ENCODE results near the gene SERPIND1. TPM values are rescaled to one million over a fixed set of nuclear protein-coding genes. Genes with fewer than 3 reads are reported as not detected.

Gene SERPIND1
- total RNA-seq, 2 donors from 2014 or later, result not detected

- DNase-seq (no peak), ATAC-seq (replicated peaks in 1 of 2) (no peak)
- Mint-ChIP-seq H3K27me3 (ENCODE audit: low read depth) (no peaks in the 10 kb centered on the region), H3K4me1 (ENCODE audit: low read depth) (no peaks in the 10 kb centered on the region), H3K36me3 (ENCODE audit: insufficient read depth in 2 of 2) (peaks cover 0 to 2% of the 10 kb centered on the region in 2 donors), H3K9me3 (no peaks in the 10 kb centered on the region), H3K4me3 (no peak overlapping the region), H3K27ac (peak overlapping the region; percentile 55)
Observed at GRCh38 chr22:20794650-20795413, 20.9 kb downstream of the SERPIND1 start.

DNA sequence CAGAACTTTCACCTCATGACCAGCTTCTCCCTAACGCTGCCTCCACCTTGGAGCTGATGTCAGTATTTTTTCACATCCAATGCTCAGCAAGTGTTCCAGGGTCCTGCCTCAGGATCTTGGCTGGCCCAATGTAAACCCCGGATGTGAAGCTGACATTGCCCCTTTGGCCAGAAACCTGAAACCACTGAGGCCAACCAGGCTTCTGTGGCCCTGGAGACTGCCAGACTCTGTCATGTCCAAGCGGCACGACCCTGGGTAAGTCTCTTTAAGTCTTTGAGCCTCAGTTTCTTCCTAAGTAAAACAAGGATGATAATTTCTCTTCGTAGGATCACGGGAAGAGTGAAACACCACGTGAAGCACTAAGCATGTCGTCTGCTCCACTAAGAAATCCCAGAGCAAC is 22.8 kb downstream of the SERPIND1 start:
- Mint-ChIP-seq H3K36me3 (ENCODE audit: insufficient read depth in 2 of 2) (peaks cover 0 to 3% of the 10 kb centered on the region in 2 donors), H3K9me3 (no peaks in the 10 kb centered on the region), H3K27ac (no peak overlapping the region)

GRCh38 chr22:20798218-20798617 is 24.3 kb downstream of the SERPIND1 start:
- DNase-seq (no peak), ATAC-seq (replicated peaks in 1 of 2) (no peak)
- Mint-ChIP-seq H3K27ac (no peak overlapping the region), H3K4me1 (ENCODE audit: low read depth) (no peaks in the 10 kb centered on the region), H3K4me3 (no peak overlapping the region), H3K9me3 (no peaks in the 10 kb centered on the region), H3K36me3 (ENCODE audit: insufficient read depth in 2 of 2) (peaks cover 0 to 8% of the 10 kb centered on the region in 2 donors), H3K27me3 (ENCODE audit: low read depth) (no peaks in the 10 kb centered on the region)

More for the DNA sequence above, 22.8 kb downstream of the SERPIND1 start:
- DNase-seq (no peak), ATAC-seq (replicated peaks in 1 of 2) (no peak)
- Mint-ChIP-seq H3K4me1 (ENCODE audit: low read depth) (no peaks in the 10 kb centered on the region), H3K4me3 (no peak overlapping the region), H3K27me3 (ENCODE audit: low read depth) (no peaks in the 10 kb centered on the region)

DNA sequence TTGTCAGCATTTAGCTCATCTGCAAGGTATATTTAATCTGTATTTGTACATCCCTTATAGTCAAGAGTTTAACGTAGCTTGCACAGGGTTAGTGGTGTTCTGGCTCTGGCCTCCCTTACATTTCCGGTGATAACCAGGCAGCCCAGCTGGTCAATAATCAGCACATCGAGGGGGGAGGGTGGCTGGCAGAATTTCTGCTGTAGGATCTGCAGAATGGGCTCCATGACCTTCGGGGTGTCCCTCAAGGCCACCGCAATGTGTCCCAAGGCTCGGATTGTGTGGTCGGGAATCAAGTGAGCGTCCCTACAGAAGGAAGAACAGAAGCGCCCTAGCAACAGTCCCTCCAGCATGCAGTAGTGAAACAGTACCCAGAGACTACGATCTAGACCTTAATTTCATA is 25.1 kb downstream of the SERPIND1 start:
- peaks cover 0 to 10% of the 10 kb centered on the region in 2 donors for H3K36me3 Mint-ChIP-seq (ENCODE audit: insufficient read depth in 2 of 2)

DNA sequence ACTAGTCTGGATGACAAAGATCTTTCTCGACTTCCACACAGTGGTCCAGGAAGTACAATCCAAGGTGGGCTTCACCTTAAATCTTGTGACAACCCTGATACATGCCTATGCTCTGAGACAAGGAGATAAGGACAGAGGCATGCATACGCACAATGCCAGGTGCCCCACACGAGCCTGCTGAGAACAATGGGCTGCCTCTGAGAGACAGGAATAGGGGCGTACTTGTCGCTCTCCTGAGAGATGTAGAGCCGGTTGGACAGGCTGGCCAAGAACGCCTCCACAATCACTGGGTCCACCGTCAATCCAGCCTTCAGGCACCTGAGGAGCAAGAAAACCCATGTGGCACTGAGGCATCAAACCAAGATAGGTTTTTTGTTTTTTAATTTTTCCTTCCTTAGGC is 25.5 kb downstream of the SERPIND1 start:
- DNase-seq, result no peak
- H3K9me3 Mint-ChIP-seq, result no peaks in the 10 kb centered on the region
- no peaks in the 10 kb centered on the region for H3K4me1 Mint-ChIP-seq (ENCODE audit: low read depth)
- H3K27me3 Mint-ChIP-seq (ENCODE audit: low read depth), result no peaks in the 10 kb centered on the region
- H3K36me3 Mint-ChIP-seq (ENCODE audit: insufficient read depth in 2 of 2), result peaks cover 0 to 14% of the 10 kb centered on the region in 2 donors
- H3K4me3 Mint-ChIP-seq, result no peak overlapping the region
- ATAC-seq (replicated peaks in 1 of 2), result no peak
- H3K27ac Mint-ChIP-seq, result no peak overlapping the region

More for the DNA sequence above, 25.1 kb downstream of the SERPIND1 start:
- H3K27me3 Mint-ChIP-seq (ENCODE audit: low read depth), result no peaks in the 10 kb centered on the region
- no peak overlapping the region for H3K4me3 Mint-ChIP-seq
- no peak overlapping the region for H3K27ac Mint-ChIP-seq
- H3K9me3 Mint-ChIP-seq, result no peaks in the 10 kb centered on the region
- ATAC-seq (replicated peaks in 1 of 2) (no peak), DNase-seq (no peak)
- H3K4me1 Mint-ChIP-seq (ENCODE audit: low read depth), result no peaks in the 10 kb centered on the region

DNA sequence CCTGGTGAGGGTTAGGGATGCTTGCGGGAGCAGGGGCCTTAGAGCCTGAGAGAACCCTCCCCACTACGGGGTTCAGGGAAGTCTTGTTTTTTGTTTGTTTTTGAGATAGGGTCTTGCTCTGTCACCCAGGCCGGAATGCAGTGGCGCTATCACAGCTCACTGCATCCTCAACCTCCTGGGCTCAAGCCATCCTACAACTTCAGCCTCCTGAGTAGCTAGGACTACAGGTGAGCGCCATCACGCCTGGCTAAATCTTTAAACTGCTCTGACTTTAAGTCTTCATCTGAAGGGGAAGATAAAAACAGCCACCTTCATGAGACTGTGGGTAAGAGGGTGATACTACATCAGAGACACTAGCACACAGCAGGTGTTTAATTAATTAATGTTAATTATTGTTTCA is 28.5 kb downstream of the SERPIND1 start:
- DNase-seq (no peak), ATAC-seq (replicated peaks in 1 of 2) (no peak)
- Mint-ChIP-seq H3K36me3 (ENCODE audit: insufficient read depth in 2 of 2) (peaks cover 0 to 19% of the 10 kb centered on the region in 2 donors), H3K4me1 (ENCODE audit: low read depth) (peaks cover 8% of the 10 kb centered on the region), H3K9me3 (no peaks in the 10 kb centered on the region), H3K4me3 (no peak overlapping the region), H3K27me3 (ENCODE audit: low read depth) (no peaks in the 10 kb centered on the region), H3K27ac (no peak overlapping the region)

- ATAC-seq (replicated peaks in 1 of 2) (no peak), DNase-seq (no peak)
- Mint-ChIP-seq H3K4me1 (ENCODE audit: low read depth) (peaks cover 8% of the 10 kb centered on the region), H3K4me3 (no peak overlapping the region), H3K9me3 (no peaks in the 10 kb centered on the region), H3K27me3 (ENCODE audit: low read depth) (no peaks in the 10 kb centered on the region), H3K36me3 (ENCODE audit: insufficient read depth in 2 of 2) (peaks cover 0 to 19% of the 10 kb centered on the region in 2 donors), H3K27ac (no peak overlapping the region)
Observed at GRCh38 chr22:20802922-20803553, 29.1 kb downstream of the SERPIND1 start.

DNA sequence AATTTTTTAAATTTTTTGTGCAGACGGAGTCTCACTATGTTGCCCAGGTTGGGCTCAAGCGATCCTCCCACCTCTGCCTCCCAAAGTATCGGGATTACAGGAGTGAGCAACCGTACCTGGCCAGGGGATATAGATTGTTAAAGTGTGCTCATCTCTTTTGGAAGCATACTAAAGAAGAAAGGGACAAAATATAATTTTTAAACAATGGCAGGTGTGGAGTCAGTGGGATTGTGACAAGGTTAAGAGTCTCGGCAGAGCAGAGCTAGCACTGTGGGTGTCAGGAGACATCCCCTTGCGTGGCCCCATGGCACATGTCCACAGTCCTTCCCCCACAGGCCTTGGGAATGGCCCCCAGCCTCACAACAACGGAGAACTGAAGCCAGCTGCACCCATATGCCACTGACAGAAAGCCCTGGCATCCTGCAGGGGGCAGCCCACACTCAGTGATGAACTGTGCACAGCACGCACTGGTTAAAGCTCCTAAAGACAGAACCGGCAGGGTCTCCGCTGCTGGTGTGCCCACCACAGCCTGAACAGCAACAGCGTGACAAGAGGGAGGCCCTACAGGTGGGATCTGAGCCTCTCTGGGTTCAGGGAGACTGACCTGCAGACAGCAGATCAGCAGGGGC is 29.9 kb downstream of the SERPIND1 start:
- H3K4me1 Mint-ChIP-seq (ENCODE audit: low read depth), result peaks cover 8% of the 10 kb centered on the region
- H3K4me3 Mint-ChIP-seq, result no peak overlapping the region
- H3K27ac Mint-ChIP-seq, result peak overlapping the region; percentile 32
- no peaks in the 10 kb centered on the region for H3K9me3 Mint-ChIP-seq
- peaks cover 2 to 21% of the 10 kb centered on the region in 2 donors for H3K36me3 Mint-ChIP-seq (ENCODE audit: insufficient read depth in 2 of 2)
- ATAC-seq (replicated peaks in 1 of 2) (peak; percentile 42 to 46), DNase-seq (peak; percentile 37 to 45)
- H3K27me3 Mint-ChIP-seq (ENCODE audit: low read depth), result no peaks in the 10 kb centered on the region

DNA sequence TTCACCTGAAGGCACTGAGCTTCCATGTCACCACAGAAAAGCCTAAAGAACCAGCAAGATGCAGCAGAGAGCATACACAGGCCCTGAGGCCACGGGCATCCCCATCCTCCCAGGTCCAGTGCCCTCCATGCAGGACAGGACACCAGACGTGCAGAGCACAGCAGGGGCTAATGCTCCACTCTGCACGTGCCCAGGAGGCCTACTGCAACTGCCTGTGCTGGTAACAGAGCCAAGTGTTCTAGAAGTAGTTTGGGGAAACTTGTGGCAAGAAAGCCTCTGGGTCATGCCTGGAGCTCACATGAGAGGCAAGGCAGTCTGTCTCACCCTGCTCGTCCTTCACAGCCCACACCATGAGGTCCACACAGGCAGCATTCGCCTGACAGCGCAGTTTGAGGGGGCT is 30.7 kb downstream of the SERPIND1 start:
- H3K27me3 Mint-ChIP-seq (ENCODE audit: low read depth), result no peaks in the 10 kb centered on the region
- no peak for DNase-seq
- ATAC-seq (replicated peaks in 1 of 2), result no peak
- no peak overlapping the region for H3K27ac Mint-ChIP-seq
- no peak overlapping the region for H3K4me3 Mint-ChIP-seq
- peaks cover 2 to 22% of the 10 kb centered on the region in 2 donors for H3K36me3 Mint-ChIP-seq (ENCODE audit: insufficient read depth in 2 of 2)
- H3K9me3 Mint-ChIP-seq, result no peaks in the 10 kb centered on the region
- peaks cover 8% of the 10 kb centered on the region for H3K4me1 Mint-ChIP-seq (ENCODE audit: low read depth)

- H3K27ac Mint-ChIP-seq, result no peak overlapping the region
- peak in 1 of 2 donors; percentile 32 for ATAC-seq (replicated peaks in 1 of 2)
- H3K9me3 Mint-ChIP-seq, result no peaks in the 10 kb centered on the region
- H3K4me3 Mint-ChIP-seq, result no peak overlapping the region
- peaks cover 18% of the 10 kb centered on the region for H3K4me1 Mint-ChIP-seq (ENCODE audit: low read depth)
- no peaks in the 10 kb centered on the region for H3K27me3 Mint-ChIP-seq (ENCODE audit: low read depth)
- peak in 1 of 2 donors; percentile 10 for DNase-seq
- peaks cover 2 to 19% of the 10 kb centered on the region in 2 donors for H3K36me3 Mint-ChIP-seq (ENCODE audit: insufficient read depth in 2 of 2)
Observed at GRCh38 chr22:20805972-20806471, 32.1 kb downstream of the SERPIND1 start.

- Mint-ChIP-seq H3K4me3 (no peak overlapping the region), H3K36me3 (ENCODE audit: insufficient read depth in 2 of 2) (peaks cover 4 to 16% of the 10 kb centered on the region in 2 donors), H3K27me3 (ENCODE audit: low read depth) (no peaks in the 10 kb centered on the region), H3K27ac (no peak overlapping the region), H3K4me1 (ENCODE audit: low read depth) (peaks cover 25% of the 10 kb centered on the region), H3K9me3 (no peaks in the 10 kb centered on the region)
- ATAC-seq (replicated peaks in 1 of 2) (no peak), DNase-seq (no peak)
Observed at GRCh38 chr22:20807315-20807752, 33.4 kb downstream of the SERPIND1 start.

GRCh38 chr22:20808844-20809243 is 34.9 kb downstream of the SERPIND1 start:
- Mint-ChIP-seq H3K27me3 (ENCODE audit: low read depth) (no peaks in the 10 kb centered on the region), H3K9me3 (no peaks in the 10 kb centered on the region), H3K27ac (no peak overlapping the region), H3K4me3 (no peak overlapping the region), H3K36me3 (ENCODE audit: insufficient read depth in 2 of 2) (peaks cover 4 to 15% of the 10 kb centered on the region in 2 donors), H3K4me1 (ENCODE audit: low read depth) (peaks cover 25% of the 10 kb centered on the region)
- DNase-seq (no peak), ATAC-seq (replicated peaks in 1 of 2) (no peak)
